ENCODE data around the gene NUDT22. TPM values are rescaled to one million over a fixed set of nuclear protein-coding genes. Genes with fewer than 3 reads are reported as not detected.

The NUDT22 gene
- total and polyA plus RNA-seq, 2 donors (not counting 1 experiment from before 2014, with no cell fraction given): 104 to 139 TPM

DNA sequence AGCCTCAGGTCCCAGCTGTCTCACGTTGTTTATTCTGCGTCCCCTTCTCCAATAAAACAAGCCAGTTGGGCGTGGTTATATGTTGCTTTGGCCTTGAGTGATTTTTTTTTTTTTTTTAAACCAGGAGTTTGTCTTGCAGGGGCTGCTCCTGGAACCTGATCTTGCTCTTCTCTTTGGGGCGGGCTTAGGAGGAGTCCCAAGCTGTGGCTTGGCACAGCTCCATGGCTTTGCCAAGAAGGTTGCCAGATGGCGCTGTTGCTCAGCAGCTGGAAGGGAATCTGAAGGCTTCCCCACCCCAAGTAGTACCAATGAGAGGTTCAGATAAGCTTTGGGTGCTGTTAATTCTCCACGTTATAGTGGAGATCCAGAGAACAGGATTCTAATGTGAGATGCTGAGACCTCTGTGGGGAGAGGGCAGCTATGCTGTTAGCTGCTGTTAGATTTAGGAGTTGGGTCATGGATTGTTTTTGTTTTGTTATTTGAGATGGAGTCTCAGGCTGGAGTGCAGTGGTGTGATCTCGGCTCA lies 21.5 kb upstream of the NUDT22 start:
- TF ChIP-seq, protein P1, sequence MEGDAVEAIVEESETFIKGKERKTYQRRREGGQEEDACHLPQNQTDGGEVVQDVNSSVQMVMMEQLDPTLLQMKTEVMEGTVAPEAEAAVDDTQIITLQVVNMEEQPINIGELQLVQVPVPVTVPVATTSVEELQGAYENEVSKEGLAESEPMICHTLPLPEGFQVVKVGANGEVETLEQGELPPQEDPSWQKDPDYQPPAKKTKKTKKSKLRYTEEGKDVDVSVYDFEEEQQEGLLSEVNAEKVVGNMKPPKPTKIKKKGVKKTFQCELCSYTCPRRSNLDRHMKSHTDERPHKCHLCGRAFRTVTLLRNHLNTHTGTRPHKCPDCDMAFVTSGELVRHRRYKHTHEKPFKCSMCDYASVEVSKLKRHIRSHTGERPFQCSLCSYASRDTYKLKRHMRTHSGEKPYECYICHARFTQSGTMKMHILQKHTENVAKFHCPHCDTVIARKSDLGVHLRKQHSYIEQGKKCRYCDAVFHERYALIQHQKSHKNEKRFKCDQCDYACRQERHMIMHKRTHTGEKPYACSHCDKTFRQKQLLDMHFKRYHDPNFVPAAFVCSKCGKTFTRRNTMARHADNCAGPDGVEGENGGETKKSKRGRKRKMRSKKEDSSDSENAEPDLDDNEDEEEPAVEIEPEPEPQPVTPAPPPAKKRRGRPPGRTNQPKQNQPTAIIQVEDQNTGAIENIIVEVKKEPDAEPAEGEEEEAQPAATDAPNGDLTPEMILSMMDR (IDR thresholded peaks at IDR 0.05): peak; percentile 75
- TF ChIP-seq EZH2 (IDR thresholded peaks at IDR 0.05; ENCODE audit: borderline replicate concordance, insufficient read depth, low read depth, low read length, poor library complexity, severe bottlenecking): no peak
- peaks cover 34% of the 10 kb centered on the region for H3K79me2 ChIP-seq (ENCODE audit: control insufficient read depth, insufficient read depth, low read length)
- CTCF ChIA-PET: interaction anchor here (0.6 to 10.3 kb wide), 39 partner anchors 9 to 450 kb away, joined by 3 to 243 read pairs (median 6); partner anchors contain the start of genes BAD, CATSPERZ, DNAJC4 and ESRRA
- no peak overlapping the region for H3K4me3 ChIP-seq (ENCODE audit: control extremely low read depth in 1 of 5, extremely low read depth in 1 of 5, insufficient read depth in 1 of 5, low read depth in 2 of 5, low read length in 4 of 5)
- no peak overlapping the region for H3K9ac ChIP-seq (ENCODE audit: low read length)
- peak overlapping the region; percentile 30 for H3K4me2 ChIP-seq (replicated peaks; ENCODE audit: low read depth, low read length, poor library complexity, severe bottlenecking)
- H3K36me3 ChIP-seq (replicated peaks in 1 of 2; ENCODE audit: control extremely low read depth in 1 of 2, control insufficient read depth in 1 of 2, extremely low read depth in 1 of 2, insufficient read depth in 2 of 2, low read length in 1 of 2): peaks cover 0 to 47% of the 10 kb centered on the region in 2 experiments
- H3K27me3 ChIP-seq (replicated peaks in 1 of 4; ENCODE audit: control extremely low read depth in 1 of 4, control insufficient read depth in 3 of 4, insufficient read depth in 4 of 4, low read length in 3 of 4): no peaks in the 10 kb centered on the region
- Mint-ChIP-seq H3K27me3 (no peaks in the 10 kb centered on the region), H3K9me3 (ENCODE audit: insufficient read depth) (no peaks in the 10 kb centered on the region), H3K4me1 (peaks cover 44% of the 10 kb centered on the region), H3K27ac (peak overlapping the region; percentile 95), H3K4me3 (peak overlapping the region; percentile 80)
- peak overlapping the region in 1 of 2 donors; percentile 35 for H3K27ac ChIP-seq (ENCODE audit: low read length in 2 of 2)
- DNase-seq (peak; percentile 89), ATAC-seq (ENCODE audit: low read depth) (peak; percentile 48)
- POLR2A ChIA-PET: interaction anchor here (0.7 to 4.8 kb wide), 11 partner anchors 21 to 448 kb away, joined by 3 to 78 read pairs (median 5); partner anchors contain the start of genes ESRRA, FKBP2, NUDT22 and PPP1R14B
- H4K20me1 ChIP-seq (ENCODE audit: control insufficient read depth, insufficient read depth, low read length, poor library complexity, severe bottlenecking): peaks cover 18% of the 10 kb centered on the region
- 30% methylated on average over 2 of the region's 7 CpGs for WGBS (ENCODE audit: insufficient coverage)
- no peak overlapping the region for H2AFZ ChIP-seq (ENCODE audit: insufficient read depth, low read depth, low read length, poor library complexity, severe bottlenecking)
- intact Hi-C loops (cut with micrococcal nuclease): loop anchor here (1.0 to 10.0 kb wide), 3 partner anchors 65 to 450 kb away; no protein-coding TSS in a partner anchor
- H3K9me3 ChIP-seq (ENCODE audit: control extremely low read depth in 1 of 3, control insufficient read depth in 2 of 3, insufficient read depth in 1 of 3, low read length in 2 of 3): no peaks in the 10 kb centered on the region
- H3K4me1 ChIP-seq (ENCODE audit: control insufficient read depth in 2 of 2, insufficient read depth in 2 of 2, low read length in 2 of 2): peaks cover 30 to 45% of the 10 kb centered on the region in 2 donors
